ENCODE measurements around the gene GATA5. TPM values are rescaled to one million over a fixed set of nuclear protein-coding genes. Genes with fewer than 3 reads are reported as not detected.

The GATA5 gene
- total RNA-seq, 2 donors from 2014 or later, result 2.5 to 6.7 TPM

GRCh38 chr20:62474604-62475026, 1.2 kb downstream of the GATA5 start:
- WGBS, 2 experiments (ENCODE audit: insufficient coverage in 1 of 2, insufficient read length in 1 of 2), result 7 to 13% methylated on average over 5 to 25 of the region's 25 CpGs
- H3K4me3 Mint-ChIP-seq, result peak overlapping the region; percentile 52

GRCh38 chr20:62473717-62474603, 1.8 kb downstream of the GATA5 start:
- no peak for TF ChIP-seq CTCF (conservative IDR thresholded peaks at IDR 0.05)

More at GRCh38 chr20:62474604-62475026, 1.2 kb downstream of the GATA5 start:
- peaks cover 47% of the 10 kb centered on the region for H3K27me3 Mint-ChIP-seq (ENCODE audit: insufficient read depth)
- H3K4me1 Mint-ChIP-seq, result peaks cover 16% of the 10 kb centered on the region
- Histone ChIP-seq H3K27ac (ENCODE audit: low read depth, low read length) (no peak overlapping the region), H3K27me3 (ENCODE audit: control insufficient read depth, insufficient read depth, low read length, poor library complexity, severe bottlenecking) (peaks cover 65% of the 10 kb centered on the region), H3K4me3 (ENCODE audit: low read length) (peak overlapping the region; percentile 62), H3K36me3 (ENCODE audit: control insufficient read depth, insufficient read depth, low read length) (no peaks in the 10 kb centered on the region), H3K9ac (ENCODE audit: extremely low read depth, low read length, poor library complexity, severe bottlenecking) (no peak overlapping the region), H3K9me3 (ENCODE audit: control insufficient read depth, low read length) (no peaks in the 10 kb centered on the region), H3K4me1 (ENCODE audit: control insufficient read depth, insufficient read depth, low read length) (peaks cover 10% of the 10 kb centered on the region)
- H3K9me3 Mint-ChIP-seq, result no peaks in the 10 kb centered on the region
- no peak for TF ChIP-seq CTCF (conservative IDR thresholded peaks at IDR 0.05)
- H3K27ac Mint-ChIP-seq, result no peak overlapping the region
- no peaks in the 10 kb centered on the region for H3K36me3 Mint-ChIP-seq (ENCODE audit: low read depth)
- no peak for DNase-seq

GRCh38 chr20:62472941-62473585, 2.7 kb downstream of the GATA5 start:
- Histone ChIP-seq H3K9me3 (ENCODE audit: control insufficient read depth, low read length) (no peaks in the 10 kb centered on the region), H3K27me3 (ENCODE audit: control insufficient read depth, insufficient read depth, low read length, poor library complexity, severe bottlenecking) (peaks cover 50% of the 10 kb centered on the region), H3K36me3 (ENCODE audit: control insufficient read depth, insufficient read depth, low read length) (no peaks in the 10 kb centered on the region), H3K27ac (ENCODE audit: low read depth, low read length) (no peak overlapping the region), H3K4me1 (ENCODE audit: control insufficient read depth, insufficient read depth, low read length) (peaks cover 4% of the 10 kb centered on the region), H3K4me3 (ENCODE audit: low read length) (no peak overlapping the region), H3K9ac (ENCODE audit: extremely low read depth, low read length, poor library complexity, severe bottlenecking) (no peak overlapping the region)
- no peak overlapping the region for H3K4me3 Mint-ChIP-seq
- no peaks in the 10 kb centered on the region for H3K9me3 Mint-ChIP-seq
- 87 to 97% methylated on average over 17 to 30 of the region's 30 CpGs for WGBS, 2 experiments (ENCODE audit: insufficient coverage in 1 of 2, insufficient read length in 1 of 2)
- H3K27me3 Mint-ChIP-seq (ENCODE audit: insufficient read depth), result peaks cover 32% of the 10 kb centered on the region
- DNase-seq, result no peak
- peaks cover 5% of the 10 kb centered on the region for H3K4me1 Mint-ChIP-seq
- H3K27ac Mint-ChIP-seq, result no peak overlapping the region
- TF ChIP-seq CTCF (conservative IDR thresholded peaks at IDR 0.05), result no peak
- no peaks in the 10 kb centered on the region for H3K36me3 Mint-ChIP-seq (ENCODE audit: low read depth)

More at GRCh38 chr20:62473717-62474603, 1.8 kb downstream of the GATA5 start:
- Mint-ChIP-seq H3K4me3 (peak overlapping the region; percentile 52), H3K36me3 (ENCODE audit: low read depth) (no peaks in the 10 kb centered on the region), H3K4me1 (peaks cover 10% of the 10 kb centered on the region), H3K27ac (no peak overlapping the region), H3K27me3 (ENCODE audit: insufficient read depth) (peaks cover 41% of the 10 kb centered on the region), H3K9me3 (no peaks in the 10 kb centered on the region)
- H3K27me3 ChIP-seq (ENCODE audit: control insufficient read depth, insufficient read depth, low read length, poor library complexity, severe bottlenecking), result peaks cover 58% of the 10 kb centered on the region
- H3K4me3 ChIP-seq (ENCODE audit: low read length), result peak overlapping the region; percentile 62
- no peak overlapping the region for H3K9ac ChIP-seq (ENCODE audit: extremely low read depth, low read length, poor library complexity, severe bottlenecking)
- peak; percentile 79 for DNase-seq
- no peak overlapping the region for H3K27ac ChIP-seq (ENCODE audit: low read depth, low read length)
- H3K4me1 ChIP-seq (ENCODE audit: control insufficient read depth, insufficient read depth, low read length), result peaks cover 5% of the 10 kb centered on the region
- no peaks in the 10 kb centered on the region for H3K9me3 ChIP-seq (ENCODE audit: control insufficient read depth, low read length)
- WGBS, 2 experiments (ENCODE audit: insufficient coverage in 1 of 2, insufficient read length in 1 of 2), result 16 to 20% methylated on average over 21 to 52 of the region's 52 CpGs
- H3K36me3 ChIP-seq (ENCODE audit: control insufficient read depth, insufficient read depth, low read length), result no peaks in the 10 kb centered on the region
